Measurements from ENCODE around the gene NXPH1.

GRCh38 chr7:8783229-8783628 is 349.8 kb downstream of the NXPH1 start:
- TF ChIP-seq CTCF (IDR thresholded peaks at IDR 0.05; ENCODE audit: low read depth, low read length, poor library complexity, severe bottlenecking): no peak
- TF ChIP-seq EZH2phosphoT487 (IDR thresholded peaks at IDR 0.05; ENCODE audit: borderline replicate concordance, low read length): no peak
